IMR-90 (cell line): ENCODE data around the gene FHL2. TPM values are rescaled to one million over a fixed set of nuclear protein-coding genes. Genes with fewer than 3 reads are reported as not detected.

Experiments
- ATAC-seq: fragments of 200-7000 bp; cut with Tn5 transposase; 2 replicates; pipeline ENCODE4 v1.9.1; 2020; ENCODE audit warnings: low read depth, mild to moderate bottlenecking, moderate library complexity
- BruUV-seq: library from RNA; stranded (reverse); fragments of 400-500 nt; replicated peaks from 2 replicates; lab custom pipeline; 2021; lab: Mats Ljungman, UMichigan
- CTCF ChIA-PET: fragments of 300-600 bp; formaldehyde crosslinking; extraction: SDS; loops from one replicate; lab custom pipeline; 2021; ENCODE audit warnings: antibody characterized with exemption; lab: Yijun Ruan, JAX
- POLR2A ChIA-PET: fragments of 300-600 bp; sonication (Branson Sonifier 250); formaldehyde crosslinking; loops from one replicate; lab custom pipeline; 2022; ENCODE audit warnings: antibody characterized with exemption; ENCODE audit not compliant: unreplicated experiment; lab: Charles Lee
- DNase-seq: peaks from one replicate; pipeline ENCODE4 v3.0.0; 2013
- H2AFZ ChIP-seq: replicated peaks from 2 replicates; pipeline ENCODE3; 2013; ENCODE audit warnings: low read length, mild to moderate bottlenecking; ENCODE audit not compliant: poor library complexity
- H2AK5ac ChIP-seq: 2 replicates; pipeline ENCODE4 v1.6.1; 2013; ENCODE audit warnings: low read depth, low read length, inconsistent platforms
- H2AK9ac ChIP-seq: replicated peaks from 2 replicates; pipeline ENCODE3; 2013; ENCODE audit warnings: mild to moderate bottlenecking, low read depth, low read length, moderate library complexity; ENCODE audit not compliant: poor library complexity
- H2BK120ac ChIP-seq: 2 replicates; pipeline ENCODE4 v1.6.1; 2013; ENCODE audit warnings: low read depth, low read length, inconsistent platforms
- H2BK15ac ChIP-seq: 3 replicates; pipeline ENCODE4 v1.6.1; 2013; ENCODE audit warnings: low read depth, low read length, inconsistent platforms
- H2BK20ac ChIP-seq: 2 replicates; pipeline ENCODE4 v1.6.1; 2013; ENCODE audit warnings: low read depth, mild to moderate bottlenecking, inconsistent platforms, low read length, moderate library complexity
- H2BK5ac ChIP-seq: 2 replicates; pipeline ENCODE4 v1.6.1; 2013; ENCODE audit warnings: mild to moderate bottlenecking, low read depth, low read length, inconsistent platforms; ENCODE audit not compliant: poor library complexity, severe bottlenecking
- H3K14ac ChIP-seq: replicated peaks from 2 replicates; pipeline ENCODE4 v1.6.1; 2013; ENCODE audit warnings: low read depth, low read length, inconsistent platforms
- H3K18ac ChIP-seq: 2 replicates; pipeline ENCODE4 v1.6.1; 2013; ENCODE audit warnings: low read depth, low read length, control low read depth
- H3K23ac ChIP-seq: 2 replicates; pipeline ENCODE4 v1.6.1; 2013; ENCODE audit warnings: low read depth, low read length, inconsistent platforms
- H3K27ac ChIP-seq: 2 replicates; pipeline ENCODE4 v1.5.1; 2013; ENCODE audit warnings: mild to moderate bottlenecking, control low read depth, low read length; ENCODE audit not compliant: insufficient read depth
- H3K27me3 ChIP-seq: 2 replicates; pipeline ENCODE4 v1.6.1; 2013; ENCODE audit warnings: low read length; ENCODE audit not compliant: control insufficient read depth, insufficient read depth
- H3K36me3 ChIP-seq: 2 replicates; pipeline ENCODE4 v1.6.1; 2013; ENCODE audit warnings: low read length, mixed read lengths; ENCODE audit not compliant: control insufficient read depth, insufficient read depth
- H3K4ac ChIP-seq: 2 replicates; pipeline ENCODE4 v1.6.1; 2013; ENCODE audit warnings: low read depth, low read length, inconsistent platforms
- H3K4me1 ChIP-seq: 2 replicates; pipeline ENCODE4 v1.6.1; 2013; ENCODE audit warnings: low read length, mixed read lengths; ENCODE audit not compliant: control insufficient read depth, insufficient read depth
- H3K4me2 ChIP-seq: 2 replicates; pipeline ENCODE4 v1.6.1; 2013; ENCODE audit warnings: low read depth, mild to moderate bottlenecking, control low read depth, low read length, moderate library complexity
- H3K4me3 ChIP-seq: 2 replicates; pipeline ENCODE4 v1.5.1; 2013; ENCODE audit warnings: low read depth, mild to moderate bottlenecking, control low read depth, low read length, moderate library complexity; ENCODE audit not compliant: insufficient read depth
- H3K56ac ChIP-seq: 2 replicates; pipeline ENCODE4 v1.6.1; 2013; ENCODE audit warnings: low read length, inconsistent platforms; ENCODE audit not compliant: insufficient read depth; ENCODE audit errors: extremely low read depth
- H3K79me1 ChIP-seq, 2 experiments: 2 replicates each; pipeline ENCODE4 v1.6.1; 2013; ENCODE audit warnings: low read length in 2 of 2, inconsistent platforms in 1 of 2, low read depth in 1 of 2
- H3K9ac ChIP-seq: 2 replicates; pipeline ENCODE4 v1.6.1; 2013; ENCODE audit warnings: low read depth, low read length, control low read depth
- H3K9me1 ChIP-seq: 2 replicates; pipeline ENCODE4 v1.6.1; 2013; ENCODE audit warnings: low read length, inconsistent platforms; ENCODE audit not compliant: insufficient read depth
- H3K9me3 ChIP-seq: 2 replicates; pipeline ENCODE4 v1.6.1; 2013; ENCODE audit warnings: low read length; ENCODE audit not compliant: control insufficient read depth, insufficient read depth
- H4K20me1 ChIP-seq: 2 replicates; pipeline ENCODE4 v1.6.1; 2013; ENCODE audit warnings: low read length, inconsistent platforms; ENCODE audit not compliant: insufficient read depth
- H4K5ac ChIP-seq: 2 replicates; pipeline ENCODE4 v1.6.1; 2013; ENCODE audit warnings: mild to moderate bottlenecking, low read depth, low read length, control low read depth
- H4K8ac ChIP-seq, 2 experiments: 2 replicates each; pipeline ENCODE4 v1.6.1; 2013; ENCODE audit warnings: low read depth in 2 of 2, low read length in 2 of 2, control low read depth in 1 of 2, inconsistent platforms in 1 of 2
- H4K91ac ChIP-seq: 2 replicates; pipeline ENCODE4 v1.6.1; 2013; ENCODE audit warnings: low read depth, low read length, inconsistent platforms; ENCODE audit not compliant: insufficient read depth
- BHLHE40 ChIP-seq: fragments of 150-350 bp; IDR thresholded peaks from 2 replicates; pipeline ENCODE4 v1.6.1; 2016; ENCODE audit warnings: mild to moderate bottlenecking, low read depth, low read length
- CEBPB ChIP-seq: IDR thresholded peaks from 2 replicates; pipeline ENCODE4 v1.6.1; 2012; ENCODE audit warnings: low read depth, low read length, improper control_type of control experiment
- CHD1 ChIP-seq: IDR thresholded peaks from 2 replicates; pipeline ENCODE4 v1.6.1; 2012; ENCODE audit warnings: low read depth, low read length, improper control_type of control experiment
- FOS ChIP-seq: fragments of 150-350 bp; IDR thresholded peaks from 2 replicates; pipeline ENCODE4 v1.6.1; 2016; ENCODE audit warnings: low read depth, low read length
- MAZ ChIP-seq: IDR thresholded peaks from 2 replicates; pipeline ENCODE4 v1.6.1; 2012; ENCODE audit warnings: low read depth, mild to moderate bottlenecking, low read length, improper control_type of control experiment, moderate library complexity, borderline replicate concordance
- MXI1 ChIP-seq: IDR thresholded peaks from 2 replicates; pipeline ENCODE4 v1.6.1; 2012; ENCODE audit warnings: low read depth, mild to moderate bottlenecking, low read length, moderate library complexity, borderline replicate concordance
- NFE2L2 ChIP-seq: fragments of 150-350 bp; IDR thresholded peaks from 2 replicates; pipeline ENCODE4 v1.6.1; 2016; ENCODE audit warnings: low read depth, mild to moderate bottlenecking, low read length
- POLR2A ChIP-seq: IDR thresholded peaks from 2 replicates; pipeline ENCODE4 v1.6.1; 2012; ENCODE audit warnings: mild to moderate bottlenecking, low read depth, low read length
- RCOR1 ChIP-seq: IDR thresholded peaks from 2 replicates; pipeline ENCODE4 v1.6.1; 2012; ENCODE audit warnings: mild to moderate bottlenecking, low read length, improper control_type of control experiment; ENCODE audit not compliant: insufficient replicate concordance
- RFX5 ChIP-seq: IDR thresholded peaks from 2 replicates; pipeline ENCODE4 v1.8.0; 2012; ENCODE audit warnings: low read depth, mild to moderate bottlenecking, low read length, moderate library complexity
- SMC3 ChIP-seq: fragments of 150-350 bp; IDR thresholded peaks from 2 replicates; pipeline ENCODE4 v1.6.1; 2016; ENCODE audit warnings: low read depth, mild to moderate bottlenecking, antibody characterized with exemption, low read length, moderate library complexity
- WGBS, 2 experiments: methylation state at CpG; one replicate each; pipeline versions ENCODE4 v1.1.5 to v1.1.7; 2013; ENCODE audit warnings: missing lambda C conversion rate in 2 of 2; ENCODE audit not compliant: insufficient read length in 1 of 2; ENCODE audit errors: extremely low coverage in 2 of 2; 5-methylcytosine and 5-hydroxymethylcytosine counted together
- dilution Hi-C: fragments of 300-500 bp; cut with HindIII; formaldehyde crosslinking; loops from one replicate; pipeline ENCODE4 v1.14.3; 2018; ENCODE audit warnings: low sequenced_read_pairs; ENCODE audit not compliant: unreplicated experiment
- in situ Hi-C: fragments of 300-500 bp; cut with MboI; formaldehyde crosslinking; loops from 3 replicates; pipeline ENCODE4 v1.14.3; 2019; ENCODE audit warnings: low sequenced_read_pairs, inconsistent platforms, mixed read lengths
- intact Hi-C: fragments of 100-400 bp; cut with micrococcal nuclease; formaldehyde crosslinking; loops from 2 replicates; pipeline ENCODE4 v1.10.0; 2022
- polyA plus RNA-seq, 3 experiments: library from polyadenylated mRNA; depleted of rRNA; stranded (reverse); fragments of >200 nt; gene quantifications; 2 replicates each; pipeline ENCODE4 v1.2.3, GENCODE V29; 2012; ENCODE audit warnings: low replicate concordance in 1 of 3
- total RNA-seq: library from RNA; depleted of rRNA; stranded (reverse); fragments of >200 nt; gene quantifications from 2 replicates; pipeline ENCODE4 v1.2.3, GENCODE V29; 2012
- TF ChIP-seq, protein P1 (sequence below): fragments of 150-350 bp; IDR thresholded peaks from 2 replicates; pipeline ENCODE4 v1.6.1; 2017; ENCODE audit warnings: mild to moderate bottlenecking, antibody characterized with exemption, low read length, low read depth
- TF ChIP-seq, protein P2 (sequence below): fragments of 150-350 bp; IDR thresholded peaks from 2 replicates; pipeline ENCODE4 v1.6.1; 2016; ENCODE audit warnings: low read depth, mild to moderate bottlenecking, low read length, moderate library complexity, borderline replicate concordance
- TF ChIP-seq, protein P3 (sequence below): conservative IDR thresholded peaks from 2 replicates; pipeline ENCODE4 v1.5.1; 2012; ENCODE audit warnings: mild to moderate bottlenecking, low read depth, low read length, improper control_type of control experiment

FHL2 gene
- total and polyA plus RNA-seq, 2 of the 4 experiments (the other 2 are of a cell fraction): 464 to 550 TPM

DNA sequence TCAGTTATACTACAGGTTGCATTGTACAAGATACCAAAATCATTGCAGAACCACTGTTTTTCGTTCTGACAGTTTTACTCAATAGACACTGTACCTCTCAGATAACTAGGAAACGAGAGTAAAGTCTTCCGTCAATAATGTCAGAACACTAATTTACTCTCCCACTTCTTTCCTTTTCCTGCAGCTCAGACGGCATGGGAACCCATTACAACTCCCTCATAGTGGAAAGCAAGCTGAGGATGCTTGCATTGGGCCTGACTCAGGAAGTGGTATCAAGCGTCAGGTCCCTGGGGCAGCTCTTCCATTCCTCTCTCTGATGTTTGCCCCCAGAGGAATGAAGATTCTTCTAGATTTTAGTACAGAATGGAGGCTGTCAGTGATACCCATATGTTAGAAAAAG, 23.9 kb upstream of the FHL2 start:
- ATAC-seq: no peak
- Histone ChIP-seq H3K27ac (no peak overlapping the region), H3K9ac (no peak overlapping the region), H3K4me1 (peaks cover 5% of the 10 kb centered on the region), H2BK15ac (no peak overlapping the region), H3K79me1 (no peaks in the 10 kb centered on the region), H3K4me2 (no peak overlapping the region), H3K56ac (no peak overlapping the region), H4K8ac (no peak overlapping the region), H2BK120ac (no peak overlapping the region), H3K4me3 (no peak overlapping the region), H3K14ac (no peak overlapping the region), H2AK9ac (no peak overlapping the region), H2AK5ac (no peak overlapping the region), H2BK5ac (no peak overlapping the region), H4K20me1 (no peaks in the 10 kb centered on the region), H3K18ac (no peak overlapping the region), H3K4ac (no peak overlapping the region), H3K36me3 (no peaks in the 10 kb centered on the region), H3K9me1 (no peaks in the 10 kb centered on the region), H2BK20ac (no peak overlapping the region), H3K27me3 (peaks cover 37% of the 10 kb centered on the region), H3K9me3 (peaks cover 12% of the 10 kb centered on the region), H2AFZ (no peak overlapping the region), H4K5ac (no peak overlapping the region), H3K23ac (no peak overlapping the region), H4K91ac (no peak overlapping the region)
- no TSS peak for BruUV-seq
- ChIA-PET CTCF (interaction anchor here (1.1 kb wide), 1 partner anchor 19 kb away, joined by 5 read pairs; no protein-coding TSS in a partner anchor), POLR2A (no interaction called here)
- no peak for DNase-seq
- intact Hi-C loops (no loop called here), in situ Hi-C loops (no loop called here), dilution Hi-C loops (no loop called here)
- WGBS, 2 experiments: no CpG with 5 or more reads among the region's 5 CpGs
- no peak for TF ChIP-seq MXI1
- no peak for TF ChIP-seq CEBPB
- TF ChIP-seq POLR2A: no peak
- TF ChIP-seq, protein P1, sequence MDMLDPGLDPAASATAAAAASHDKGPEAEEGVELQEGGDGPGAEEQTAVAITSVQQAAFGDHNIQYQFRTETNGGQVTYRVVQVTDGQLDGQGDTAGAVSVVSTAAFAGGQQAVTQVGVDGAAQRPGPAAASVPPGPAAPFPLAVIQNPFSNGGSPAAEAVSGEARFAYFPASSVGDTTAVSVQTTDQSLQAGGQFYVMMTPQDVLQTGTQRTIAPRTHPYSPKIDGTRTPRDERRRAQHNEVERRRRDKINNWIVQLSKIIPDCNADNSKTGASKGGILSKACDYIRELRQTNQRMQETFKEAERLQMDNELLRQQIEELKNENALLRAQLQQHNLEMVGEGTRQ: no peak
- TF ChIP-seq, protein P2, sequence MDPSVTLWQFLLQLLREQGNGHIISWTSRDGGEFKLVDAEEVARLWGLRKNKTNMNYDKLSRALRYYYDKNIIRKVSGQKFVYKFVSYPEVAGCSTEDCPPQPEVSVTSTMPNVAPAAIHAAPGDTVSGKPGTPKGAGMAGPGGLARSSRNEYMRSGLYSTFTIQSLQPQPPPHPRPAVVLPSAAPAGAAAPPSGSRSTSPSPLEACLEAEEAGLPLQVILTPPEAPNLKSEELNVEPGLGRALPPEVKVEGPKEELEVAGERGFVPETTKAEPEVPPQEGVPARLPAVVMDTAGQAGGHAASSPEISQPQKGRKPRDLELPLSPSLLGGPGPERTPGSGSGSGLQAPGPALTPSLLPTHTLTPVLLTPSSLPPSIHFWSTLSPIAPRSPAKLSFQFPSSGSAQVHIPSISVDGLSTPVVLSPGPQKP: no peak
- no peak for TF ChIP-seq CHD1
- TF ChIP-seq, protein P3, sequence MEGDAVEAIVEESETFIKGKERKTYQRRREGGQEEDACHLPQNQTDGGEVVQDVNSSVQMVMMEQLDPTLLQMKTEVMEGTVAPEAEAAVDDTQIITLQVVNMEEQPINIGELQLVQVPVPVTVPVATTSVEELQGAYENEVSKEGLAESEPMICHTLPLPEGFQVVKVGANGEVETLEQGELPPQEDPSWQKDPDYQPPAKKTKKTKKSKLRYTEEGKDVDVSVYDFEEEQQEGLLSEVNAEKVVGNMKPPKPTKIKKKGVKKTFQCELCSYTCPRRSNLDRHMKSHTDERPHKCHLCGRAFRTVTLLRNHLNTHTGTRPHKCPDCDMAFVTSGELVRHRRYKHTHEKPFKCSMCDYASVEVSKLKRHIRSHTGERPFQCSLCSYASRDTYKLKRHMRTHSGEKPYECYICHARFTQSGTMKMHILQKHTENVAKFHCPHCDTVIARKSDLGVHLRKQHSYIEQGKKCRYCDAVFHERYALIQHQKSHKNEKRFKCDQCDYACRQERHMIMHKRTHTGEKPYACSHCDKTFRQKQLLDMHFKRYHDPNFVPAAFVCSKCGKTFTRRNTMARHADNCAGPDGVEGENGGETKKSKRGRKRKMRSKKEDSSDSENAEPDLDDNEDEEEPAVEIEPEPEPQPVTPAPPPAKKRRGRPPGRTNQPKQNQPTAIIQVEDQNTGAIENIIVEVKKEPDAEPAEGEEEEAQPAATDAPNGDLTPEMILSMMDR: no peak
- no peak for TF ChIP-seq NFE2L2
- no peak for TF ChIP-seq BHLHE40
- TF ChIP-seq RCOR1: no peak
- TF ChIP-seq SMC3: no peak
- no peak for TF ChIP-seq RFX5
- no peak for TF ChIP-seq MAZ
- no peak for TF ChIP-seq FOS
